Posterior cingulate gyrus (tissue), 11 donors: ENCODE data around the gene WFS1.

Experiments
- DNase-seq, 10 donors: peaks; one replicate each; pipeline versions ENCODE4 v3.0.0 to v3.0.0-alpha.2; 2020 to 2021; ENCODE audit warnings: mixed read lengths in 3 of 10
- intact Hi-C: fragments of 100-400 bp; cut with DNase I; formaldehyde crosslinking; loops from one replicate; pipeline ENCODE4 v1.15.1; 2023

WFS1 gene

GRCh38 chr4:6333301-6334202, 63.9 kb downstream of the WFS1 start:
- intact Hi-C loops: loop anchor here (5.0 kb wide), 1 partner anchor 214 kb away; no protein-coding TSS in a partner anchor
- peak in 3 of 10 donors; percentile 52 to 64 (median 55) for DNase-seq

- intact Hi-C loops: loop anchor here (5.0 kb wide), 1 partner anchor 213 kb away; no protein-coding TSS in a partner anchor
- DNase-seq: peak in 3 of 10 donors; percentile 41 to 61 (median 53)
Measured at GRCh38 chr4:6334203-6334887, 64.7 kb downstream of the WFS1 start.

- peak in 3 of 10 donors; percentile 37 to 70 (median 55) for DNase-seq
- intact Hi-C loops: no loop called here
Measured at GRCh38 chr4:6335040-6335590, 65.5 kb downstream of the WFS1 start.

GRCh38 chr4:6336166-6336565, 66.5 kb downstream of the WFS1 start:
- intact Hi-C loops: no loop called here
- peak in 3 of 10 donors; percentile 27 to 63 (median 46) for DNase-seq

GRCh38 chr4:6337331-6337935, 67.8 kb downstream of the WFS1 start:
- peak in 3 of 10 donors; percentile 23 to 73 (median 73) for DNase-seq
- intact Hi-C loops: no loop called here

GRCh38 chr4:6338175-6338950, 68.7 kb downstream of the WFS1 start:
- intact Hi-C loops: no loop called here
- peak in 3 of 10 donors; percentile 27 to 63 (median 47) for DNase-seq

- DNase-seq: peak in 3 of 10 donors; percentile 40 to 79 (median 57)
- intact Hi-C loops: no loop called here
Measured at GRCh38 chr4:6338951-6339817, 69.5 kb downstream of the WFS1 start.

- DNase-seq: peak in 3 of 10 donors; percentile 35 to 69 (median 66)
- intact Hi-C loops: no loop called here
Measured at GRCh38 chr4:6339818-6340445, 70.3 kb downstream of the WFS1 start.

GRCh38 chr4:6340446-6341015, 70.9 kb downstream of the WFS1 start:
- peak in 3 of 10 donors; percentile 44 to 70 (median 60) for DNase-seq

GRCh38 chr4:6341696-6342095, 72.0 kb downstream of the WFS1 start:
- intact Hi-C loops: no loop called here
- peak in 2 of 10 donors; percentile 14 to 74 for DNase-seq

More at GRCh38 chr4:6340446-6341015, 70.9 kb downstream of the WFS1 start:
- intact Hi-C loops: no loop called here

GRCh38 chr4:6342530-6343293, 73.1 kb downstream of the WFS1 start:
- peak; percentile 42 to 95 (median 74) for DNase-seq
- intact Hi-C loops: no loop called here

- DNase-seq: peak in 3 of 10 donors; percentile 63 to 82 (median 79)
- intact Hi-C loops: no loop called here
Measured at GRCh38 chr4:6343939-6344408, 74.3 kb downstream of the WFS1 start.

GRCh38 chr4:6345096-6345830, 75.6 kb downstream of the WFS1 start:
- peak in 3 of 10 donors; percentile 47 to 83 (median 74) for DNase-seq
- intact Hi-C loops: no loop called here

- intact Hi-C loops: no loop called here
- peak in 3 of 10 donors; percentile 56 to 79 (median 66) for DNase-seq
Measured at GRCh38 chr4:6345866-6346265, 76.2 kb downstream of the WFS1 start.

GRCh38 chr4:6346373-6347110, 76.9 kb downstream of the WFS1 start:
- DNase-seq: peak in 2 of 10 donors; percentile 68 to 70
- intact Hi-C loops: no loop called here
